WTC11 (cell line): Measurements from ENCODE around the gene PRDM2. TPM values are rescaled to one million over a fixed set of nuclear protein-coding genes. Genes with fewer than 3 reads are reported as not detected.

ENCODE experiments used
- ATAC-seq: fragments of 200-7000 bp; cut with Tn5 transposase; 2 replicates; pipeline ENCODE4 v1.10.0; 2021; ENCODE audit warnings: mild to moderate bottlenecking, moderate library complexity
- CTCF ChIA-PET: fragments of 300-600 bp; sonication (Branson Sonifier 250); formaldehyde crosslinking; loops from one replicate; lab custom pipeline; 2021; ENCODE audit warnings: antibody characterized with exemption; lab: Charles Lee
- POLR2A ChIA-PET: fragments of 350-600 bp; sonication (Branson Sonifier 250); formaldehyde crosslinking; loops from one replicate; lab custom pipeline; 2021; ENCODE audit warnings: antibody characterized with exemption; lab: Charles Lee
- DNase-seq: peaks from one replicate; pipeline ENCODE4 v3.0.0; 2021; ENCODE audit warnings: low spot score
- H3K27ac Mint-ChIP-seq: 2 replicates; pipeline ENCODE4 v1.8.0; 2021; ENCODE audit warnings: mixed read lengths
- H3K27me3 Mint-ChIP-seq: 2 replicates; pipeline ENCODE4 v1.8.0; 2021; ENCODE audit warnings: low read depth, mild to moderate bottlenecking, moderate library complexity, mixed read lengths
- H3K36me3 Mint-ChIP-seq: 2 replicates; pipeline ENCODE4 v1.8.0; 2021; ENCODE audit warnings: mixed read lengths
- H3K4me1 Mint-ChIP-seq: 2 replicates; pipeline ENCODE4 v1.8.0; 2022; ENCODE audit warnings: mixed read lengths
- H3K4me3 Mint-ChIP-seq: 2 replicates; pipeline ENCODE4 v1.8.0; 2021; ENCODE audit warnings: mild to moderate bottlenecking, moderate library complexity, mixed read lengths
- H3K9me3 Mint-ChIP-seq: 2 replicates; pipeline ENCODE4 v1.8.0; 2021; ENCODE audit warnings: mixed read lengths
- ATF1 ChIP-seq: sonication (generic); formaldehyde crosslinking; IDR thresholded peaks from 2 replicates; pipeline ENCODE4 v1.8.1; 2023; ENCODE audit warnings: mild to moderate bottlenecking, moderate library complexity, missing genetic modification reagents
- ELF4 ChIP-seq: sonication (generic); formaldehyde crosslinking; IDR thresholded peaks from 2 replicates; pipeline ENCODE4 v1.8.1; 2022; ENCODE audit warnings: low read depth, mild to moderate bottlenecking, moderate library complexity, missing genetic modification reagents
- FOXJ3 ChIP-seq: sonication (generic); formaldehyde crosslinking; IDR thresholded peaks from 2 replicates; pipeline ENCODE4 v1.9.0; 2021; ENCODE audit warnings: missing genetic modification reagents, mild to moderate bottlenecking, borderline replicate concordance
- JUN ChIP-seq: sonication (generic); formaldehyde crosslinking; IDR thresholded peaks from 2 replicates; pipeline ENCODE4 v1.8.0; 2023; ENCODE audit warnings: mild to moderate bottlenecking, missing genetic modification reagents
- MYBL2 ChIP-seq: sonication (generic); formaldehyde crosslinking; IDR thresholded peaks from 2 replicates; pipeline ENCODE4 v1.8.1; 2023; ENCODE audit warnings: mild to moderate bottlenecking, moderate library complexity, missing genetic modification reagents
- NFATC4 ChIP-seq: fragments of 250-450 bp; sonication (Bioruptor Pico); IDR thresholded peaks from 2 replicates; pipeline ENCODE4 v1.9.0; 2021; ENCODE audit warnings: mild to moderate bottlenecking
- RELA ChIP-seq: sonication (generic); formaldehyde crosslinking; IDR thresholded peaks from 2 replicates; pipeline ENCODE4 v1.8.1; 2022; ENCODE audit warnings: missing genetic modification reagents, mild to moderate bottlenecking, borderline replicate concordance
- SMAD3 ChIP-seq: sonication (generic); formaldehyde crosslinking; IDR thresholded peaks from 2 replicates; pipeline ENCODE4 v1.8.0; 2022; ENCODE audit warnings: missing genetic modification reagents, mild to moderate bottlenecking, borderline replicate concordance
- SP1 ChIP-seq: sonication (generic); formaldehyde crosslinking; conservative IDR thresholded peaks from 2 replicates; pipeline ENCODE4 v1.8.1; 2022; ENCODE audit warnings: missing genetic modification reagents
- ZNF138 ChIP-seq: sonication (generic); formaldehyde crosslinking; conservative IDR thresholded peaks from 2 replicates; pipeline ENCODE4 v1.8.1; 2022; ENCODE audit warnings: mild to moderate bottlenecking, moderate library complexity, missing genetic modification reagents
- ZNF317 ChIP-seq: sonication (generic); formaldehyde crosslinking; IDR thresholded peaks from 2 replicates; pipeline ENCODE4 v1.8.1; 2023; ENCODE audit warnings: low read depth, mild to moderate bottlenecking, moderate library complexity, missing genetic modification reagents, borderline replicate concordance
- ZNF416 ChIP-seq: fragments of 250-450 bp; sonication (Bioruptor Pico); IDR thresholded peaks from 2 replicates; pipeline ENCODE4 v1.9.0; 2021; ENCODE audit warnings: mild to moderate bottlenecking, inconsistent platforms
- ZNF671 ChIP-seq: fragments of 250-450 bp; sonication (Bioruptor Pico); IDR thresholded peaks from 2 replicates; pipeline ENCODE4 v1.8.0; 2021; ENCODE audit warnings: mild to moderate bottlenecking
- total RNA-seq: library from RNA; stranded (reverse); gene quantifications from 3 replicates; pipeline ENCODE4 v1.2.3, GENCODE V29; 2021
- TF ChIP-seq, protein P1 (sequence below): sonication (generic); formaldehyde crosslinking; IDR thresholded peaks from 2 replicates; pipeline ENCODE4 v1.8.0; 2023; ENCODE audit warnings: missing genetic modification reagents
- TF ChIP-seq, protein P2 (sequence below): sonication (generic); formaldehyde crosslinking; IDR thresholded peaks from 2 replicates; pipeline ENCODE4 v1.8.1; 2023; ENCODE audit warnings: mild to moderate bottlenecking, missing genetic modification reagents, moderate library complexity
- TF ChIP-seq, protein P3 (sequence below): fragments of 250-450 bp; sonication (Bioruptor Pico); conservative IDR thresholded peaks from 2 replicates; pipeline ENCODE4 v1.9.0; 2021; ENCODE audit warnings: mild to moderate bottlenecking
- TF ChIP-seq, protein P4 (sequence below): sonication (generic); formaldehyde crosslinking; IDR thresholded peaks from 2 replicates; pipeline ENCODE4 v1.8.1; 2023; ENCODE audit warnings: mild to moderate bottlenecking, moderate library complexity, missing genetic modification reagents
- TF ChIP-seq, protein P5 (sequence below): sonication (generic); formaldehyde crosslinking; IDR thresholded peaks from 2 replicates; pipeline ENCODE4 v1.8.0; 2023; ENCODE audit warnings: mild to moderate bottlenecking, missing genetic modification reagents
- TF ChIP-seq, protein P6 (sequence below): sonication (generic); formaldehyde crosslinking; IDR thresholded peaks from 2 replicates; pipeline ENCODE4 v1.8.0; 2022; ENCODE audit warnings: mild to moderate bottlenecking, missing genetic modification reagents
- TF ChIP-seq, protein P7 (sequence below): sonication (generic); formaldehyde crosslinking; IDR thresholded peaks from 2 replicates; pipeline ENCODE4 v1.8.1; 2022; ENCODE audit warnings: mild to moderate bottlenecking, missing genetic modification reagents, moderate library complexity, borderline replicate concordance
- TF ChIP-seq, protein P8 (sequence below): sonication (generic); formaldehyde crosslinking; IDR thresholded peaks from 2 replicates; pipeline ENCODE4 v1.8.1; 2023; ENCODE audit warnings: mild to moderate bottlenecking, missing genetic modification reagents, moderate library complexity
- TF ChIP-seq, protein P9 (sequence below): sonication (generic); formaldehyde crosslinking; IDR thresholded peaks from 2 replicates; pipeline ENCODE4 v1.8.1; 2023; ENCODE audit warnings: mild to moderate bottlenecking, missing genetic modification reagents

The PRDM2 gene
- total RNA-seq, 1 experiment from 2014 or later: 25.0 TPM

DNA sequence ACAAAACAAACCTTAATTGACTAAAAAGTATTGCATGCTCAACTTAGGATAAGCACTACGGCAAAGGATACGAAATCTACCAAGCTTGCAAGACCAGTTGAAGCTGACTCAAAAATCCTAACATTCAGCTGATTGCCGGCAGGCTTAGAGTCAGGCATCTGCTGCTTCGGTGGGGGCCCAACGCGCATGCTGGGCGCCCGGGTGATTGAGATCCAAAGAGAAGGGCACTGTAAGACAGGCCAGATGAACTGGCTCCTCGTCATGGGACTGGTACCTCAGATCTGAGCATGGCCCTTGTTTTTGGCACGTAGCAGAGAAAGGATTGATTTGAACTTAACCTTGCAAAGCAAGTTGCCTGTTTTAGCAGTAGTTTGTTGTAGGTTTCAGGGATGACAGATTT lies 86.6 kb downstream of the PRDM2 start (continued):
- TF ChIP-seq, protein P1, sequence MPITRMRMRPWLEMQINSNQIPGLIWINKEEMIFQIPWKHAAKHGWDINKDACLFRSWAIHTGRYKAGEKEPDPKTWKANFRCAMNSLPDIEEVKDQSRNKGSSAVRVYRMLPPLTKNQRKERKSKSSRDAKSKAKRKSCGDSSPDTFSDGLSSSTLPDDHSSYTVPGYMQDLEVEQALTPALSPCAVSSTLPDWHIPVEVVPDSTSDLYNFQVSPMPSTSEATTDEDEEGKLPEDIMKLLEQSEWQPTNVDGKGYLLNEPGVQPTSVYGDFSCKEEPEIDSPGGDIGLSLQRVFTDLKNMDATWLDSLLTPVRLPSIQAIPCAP (CRISPR knock-in tag): no peak
- TF ChIP-seq ATF1 (CRISPR knock-in tag): no peak
- TF ChIP-seq, protein P2, sequence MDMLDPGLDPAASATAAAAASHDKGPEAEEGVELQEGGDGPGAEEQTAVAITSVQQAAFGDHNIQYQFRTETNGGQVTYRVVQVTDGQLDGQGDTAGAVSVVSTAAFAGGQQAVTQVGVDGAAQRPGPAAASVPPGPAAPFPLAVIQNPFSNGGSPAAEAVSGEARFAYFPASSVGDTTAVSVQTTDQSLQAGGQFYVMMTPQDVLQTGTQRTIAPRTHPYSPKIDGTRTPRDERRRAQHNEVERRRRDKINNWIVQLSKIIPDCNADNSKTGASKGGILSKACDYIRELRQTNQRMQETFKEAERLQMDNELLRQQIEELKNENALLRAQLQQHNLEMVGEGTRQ (CRISPR knock-in tag): no peak
- TF ChIP-seq, protein P3, sequence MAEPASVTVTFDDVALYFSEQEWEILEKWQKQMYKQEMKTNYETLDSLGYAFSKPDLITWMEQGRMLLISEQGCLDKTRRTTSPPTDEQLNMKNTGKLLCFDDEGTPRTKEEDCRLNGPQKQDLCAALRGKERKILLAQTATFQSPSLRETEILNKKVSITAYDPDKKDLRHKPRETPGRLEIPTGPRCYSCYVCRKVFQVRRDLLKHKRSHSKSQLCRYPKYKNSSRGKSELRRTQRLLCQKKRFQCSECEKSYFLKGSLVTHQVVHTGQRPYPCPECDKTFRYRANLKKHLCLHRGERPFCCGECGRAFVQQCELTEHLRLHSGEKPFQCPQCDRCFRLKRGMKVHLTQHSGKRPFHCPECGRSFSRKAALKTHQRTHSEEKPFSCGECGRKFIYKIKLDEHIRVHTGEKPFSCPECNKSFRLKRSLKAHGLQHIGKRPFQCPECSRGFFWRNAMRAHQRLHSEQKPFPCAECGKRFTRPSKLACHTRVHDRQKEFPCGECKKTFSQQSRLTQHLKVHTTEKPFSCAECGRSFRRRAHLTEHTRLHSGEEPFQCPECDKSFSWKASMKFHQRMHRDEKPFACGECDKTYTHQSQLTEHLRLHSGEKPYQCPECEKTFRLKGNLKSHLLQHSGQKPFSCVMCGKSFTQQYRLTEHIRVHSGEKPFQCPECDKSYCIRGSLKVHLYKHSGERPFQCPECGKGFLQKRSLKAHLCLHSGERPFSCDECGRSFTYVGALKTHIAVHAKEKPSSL (CRISPR knock-in tag): no peak
- no peak for TF ChIP-seq ZNF671 (CRISPR knock-in tag)
- TF ChIP-seq, protein P4, sequence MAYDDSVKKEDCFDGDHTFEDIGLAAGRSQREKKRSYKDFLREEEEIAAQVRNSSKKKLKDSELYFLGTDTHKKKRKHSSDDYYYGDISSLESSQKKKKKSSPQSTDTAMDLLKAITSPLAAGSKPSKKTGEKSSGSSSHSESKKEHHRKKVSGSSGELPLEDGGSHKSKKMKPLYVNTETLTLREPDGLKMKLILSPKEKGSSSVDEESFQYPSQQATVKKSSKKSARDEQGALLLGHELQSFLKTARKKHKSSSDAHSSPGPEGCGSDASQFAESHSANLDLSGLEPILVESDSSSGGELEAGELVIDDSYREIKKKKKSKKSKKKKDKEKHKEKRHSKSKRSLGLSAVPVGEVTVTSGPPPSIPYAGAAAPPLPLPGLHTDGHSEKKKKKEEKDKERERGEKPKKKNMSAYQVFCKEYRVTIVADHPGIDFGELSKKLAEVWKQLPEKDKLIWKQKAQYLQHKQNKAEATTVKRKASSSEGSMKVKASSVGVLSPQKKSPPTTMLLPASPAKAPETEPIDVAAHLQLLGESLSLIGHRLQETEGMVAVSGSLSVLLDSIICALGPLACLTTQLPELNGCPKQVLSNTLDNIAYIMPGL (CRISPR knock-in tag): no peak
- TF ChIP-seq, protein P5, sequence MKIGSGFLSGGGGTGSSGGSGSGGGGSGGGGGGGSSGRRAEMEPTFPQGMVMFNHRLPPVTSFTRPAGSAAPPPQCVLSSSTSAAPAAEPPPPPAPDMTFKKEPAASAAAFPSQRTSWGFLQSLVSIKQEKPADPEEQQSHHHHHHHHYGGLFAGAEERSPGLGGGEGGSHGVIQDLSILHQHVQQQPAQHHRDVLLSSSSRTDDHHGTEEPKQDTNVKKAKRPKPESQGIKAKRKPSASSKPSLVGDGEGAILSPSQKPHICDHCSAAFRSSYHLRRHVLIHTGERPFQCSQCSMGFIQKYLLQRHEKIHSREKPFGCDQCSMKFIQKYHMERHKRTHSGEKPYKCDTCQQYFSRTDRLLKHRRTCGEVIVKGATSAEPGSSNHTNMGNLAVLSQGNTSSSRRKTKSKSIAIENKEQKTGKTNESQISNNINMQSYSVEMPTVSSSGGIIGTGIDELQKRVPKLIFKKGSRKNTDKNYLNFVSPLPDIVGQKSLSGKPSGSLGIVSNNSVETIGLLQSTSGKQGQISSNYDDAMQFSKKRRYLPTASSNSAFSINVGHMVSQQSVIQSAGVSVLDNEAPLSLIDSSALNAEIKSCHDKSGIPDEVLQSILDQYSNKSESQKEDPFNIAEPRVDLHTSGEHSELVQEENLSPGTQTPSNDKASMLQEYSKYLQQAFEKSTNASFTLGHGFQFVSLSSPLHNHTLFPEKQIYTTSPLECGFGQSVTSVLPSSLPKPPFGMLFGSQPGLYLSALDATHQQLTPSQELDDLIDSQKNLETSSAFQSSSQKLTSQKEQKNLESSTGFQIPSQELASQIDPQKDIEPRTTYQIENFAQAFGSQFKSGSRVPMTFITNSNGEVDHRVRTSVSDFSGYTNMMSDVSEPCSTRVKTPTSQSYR: no peak
- no peak for TF ChIP-seq JUN (CRISPR knock-in tag)
- TF ChIP-seq SP1 (CRISPR knock-in tag): no peak

DNA sequence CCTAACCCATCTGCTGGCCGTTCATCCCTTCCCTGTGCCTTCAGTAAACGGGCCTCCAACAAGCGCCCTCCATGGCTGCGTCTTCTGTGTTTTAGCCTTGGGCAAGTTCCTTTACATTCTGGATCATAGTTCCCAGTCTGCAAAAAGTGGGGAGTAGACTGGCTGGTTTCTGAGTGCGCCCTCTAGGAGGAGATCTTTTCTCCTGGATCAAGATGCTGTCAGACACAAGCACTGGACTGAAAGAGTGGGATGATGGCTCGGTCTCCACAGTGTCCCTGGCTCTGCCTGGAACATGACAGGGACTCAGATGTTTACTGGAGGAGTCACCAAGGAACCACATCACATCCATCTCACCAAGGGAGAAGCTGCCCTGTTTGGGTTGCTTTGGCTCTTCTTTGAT lies 88.8 kb downstream of the PRDM2 start:
- Mint-ChIP-seq H3K36me3 (no peaks in the 10 kb centered on the region), H3K27me3 (peaks cover 5% of the 10 kb centered on the region; the same call in 1 of the 2 replicates), H3K4me1 (peaks cover 33% of the 10 kb centered on the region), H3K4me3 (no peak overlapping the region), H3K9me3 (no peaks in the 10 kb centered on the region), H3K27ac (no peak overlapping the region)
- DNase-seq (no peak), ATAC-seq (peak; percentile 63)
- CTCF ChIA-PET: interaction anchor here (1.0 to 1.3 kb wide), 2 partner anchors 16 to 63 kb away, joined by 3 read pairs; no protein-coding TSS in a partner anchor
- POLR2A ChIA-PET: no interaction called here
- TF ChIP-seq ZNF317 (no peak), NFATC4 (no peak), ZNF138 (CRISPR knock-in tag) (no peak), ELF4 (no peak), JUN (CRISPR knock-in tag) (no peak), FOXJ3 (CRISPR knock-in tag) (no peak), ATF1 (CRISPR knock-in tag) (no peak), SMAD3 (CRISPR knock-in tag) (no peak), RELA (CRISPR knock-in tag) (no peak), MYBL2 (CRISPR knock-in tag) (no peak), ZNF416 (no peak)
- TF ChIP-seq, protein P6, sequence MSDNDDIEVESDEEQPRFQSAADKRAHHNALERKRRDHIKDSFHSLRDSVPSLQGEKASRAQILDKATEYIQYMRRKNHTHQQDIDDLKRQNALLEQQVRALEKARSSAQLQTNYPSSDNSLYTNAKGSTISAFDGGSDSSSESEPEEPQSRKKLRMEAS (CRISPR knock-in tag): no peak
- TF ChIP-seq, protein P7, sequence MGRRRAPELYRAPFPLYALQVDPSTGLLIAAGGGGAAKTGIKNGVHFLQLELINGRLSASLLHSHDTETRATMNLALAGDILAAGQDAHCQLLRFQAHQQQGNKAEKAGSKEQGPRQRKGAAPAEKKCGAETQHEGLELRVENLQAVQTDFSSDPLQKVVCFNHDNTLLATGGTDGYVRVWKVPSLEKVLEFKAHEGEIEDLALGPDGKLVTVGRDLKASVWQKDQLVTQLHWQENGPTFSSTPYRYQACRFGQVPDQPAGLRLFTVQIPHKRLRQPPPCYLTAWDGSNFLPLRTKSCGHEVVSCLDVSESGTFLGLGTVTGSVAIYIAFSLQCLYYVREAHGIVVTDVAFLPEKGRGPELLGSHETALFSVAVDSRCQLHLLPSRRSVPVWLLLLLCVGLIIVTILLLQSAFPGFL (CRISPR knock-in tag): no peak
- TF ChIP-seq, protein P8, sequence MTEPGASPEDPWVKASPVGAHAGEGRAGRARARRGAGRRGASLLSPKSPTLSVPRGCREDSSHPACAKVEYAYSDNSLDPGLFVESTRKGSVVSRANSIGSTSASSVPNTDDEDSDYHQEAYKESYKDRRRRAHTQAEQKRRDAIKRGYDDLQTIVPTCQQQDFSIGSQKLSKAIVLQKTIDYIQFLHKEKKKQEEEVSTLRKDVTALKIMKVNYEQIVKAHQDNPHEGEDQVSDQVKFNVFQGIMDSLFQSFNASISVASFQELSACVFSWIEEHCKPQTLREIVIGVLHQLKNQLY (CRISPR knock-in tag): no peak
- TF ChIP-seq, protein P9, sequence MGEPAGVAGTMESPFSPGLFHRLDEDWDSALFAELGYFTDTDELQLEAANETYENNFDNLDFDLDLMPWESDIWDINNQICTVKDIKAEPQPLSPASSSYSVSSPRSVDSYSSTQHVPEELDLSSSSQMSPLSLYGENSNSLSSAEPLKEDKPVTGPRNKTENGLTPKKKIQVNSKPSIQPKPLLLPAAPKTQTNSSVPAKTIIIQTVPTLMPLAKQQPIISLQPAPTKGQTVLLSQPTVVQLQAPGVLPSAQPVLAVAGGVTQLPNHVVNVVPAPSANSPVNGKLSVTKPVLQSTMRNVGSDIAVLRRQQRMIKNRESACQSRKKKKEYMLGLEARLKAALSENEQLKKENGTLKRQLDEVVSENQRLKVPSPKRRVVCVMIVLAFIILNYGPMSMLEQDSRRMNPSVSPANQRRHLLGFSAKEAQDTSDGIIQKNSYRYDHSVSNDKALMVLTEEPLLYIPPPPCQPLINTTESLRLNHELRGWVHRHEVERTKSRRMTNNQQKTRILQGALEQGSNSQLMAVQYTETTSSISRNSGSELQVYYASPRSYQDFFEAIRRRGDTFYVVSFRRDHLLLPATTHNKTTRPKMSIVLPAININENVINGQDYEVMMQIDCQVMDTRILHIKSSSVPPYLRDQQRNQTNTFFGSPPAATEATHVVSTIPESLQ (CRISPR knock-in tag): no peak
